ENCODE data around the gene CCL16. TPM values are rescaled to one million over a fixed set of nuclear protein-coding genes. Genes with fewer than 3 reads are reported as not detected.

CCL16 gene
- total and polyA plus RNA-seq, 4 donors, result 0.14 to 0.20 (median 0.18) TPM; not detected in 1

DNA sequence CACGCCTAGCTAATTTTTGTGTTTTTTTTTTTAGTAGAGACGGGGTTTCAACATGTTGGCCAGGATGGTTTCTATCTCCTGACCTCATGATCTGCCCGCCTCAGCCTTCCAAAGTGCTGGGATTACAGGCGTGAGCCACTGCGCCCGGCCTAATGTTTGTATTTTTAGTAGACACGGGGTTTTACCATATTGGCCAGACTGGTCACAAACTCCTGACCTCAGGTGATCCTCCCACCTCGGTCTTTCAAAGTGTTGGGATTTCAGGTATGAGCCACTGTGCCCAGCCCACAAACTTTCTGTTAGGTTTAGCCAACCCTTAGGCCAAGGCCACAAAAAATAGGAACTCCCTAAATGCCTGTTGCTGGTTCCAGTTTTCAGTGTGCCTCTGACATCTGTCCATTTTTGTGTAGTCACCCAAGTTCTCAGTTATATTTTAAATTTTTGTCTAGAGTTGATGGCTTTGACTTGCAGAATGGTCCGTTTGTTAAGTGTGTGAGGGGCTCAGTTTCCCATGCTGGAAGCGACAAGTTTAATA lies 12.7 kb downstream of the CCL16 start:
- Histone ChIP-seq H3K9ac (ENCODE audit: insufficient read depth in 1 of 2, low read length in 2 of 2) (no peak overlapping the region), H3K9me3 (ENCODE audit: control insufficient read depth in 4 of 4, insufficient read depth in 3 of 4, low read length in 3 of 4) (no peaks in the 10 kb centered on the region), H3K36me3 (ENCODE audit: control insufficient read depth in 4 of 4, insufficient read depth in 4 of 4, low read length in 4 of 4) (no peaks in the 10 kb centered on the region), H3K27me3 (ENCODE audit: control insufficient read depth in 3 of 3, insufficient read depth in 3 of 3, low read length in 2 of 3) (no peaks in the 10 kb centered on the region), H3K4me1 (ENCODE audit: control insufficient read depth in 5 of 5, insufficient read depth in 5 of 5, low read length in 5 of 5) (peaks cover 0 to 3% (median 0%) of the 10 kb centered on the region in 5 donors), H3K4me3 (no peak overlapping the region), H3K27ac (ENCODE audit: low read depth in 1 of 2, low read length in 1 of 2) (no peak overlapping the region)
- 84 to 88% methylated on average over 10 of the region's 10 CpGs for WGBS, 2 donors
- TF ChIP-seq, protein P1, sequence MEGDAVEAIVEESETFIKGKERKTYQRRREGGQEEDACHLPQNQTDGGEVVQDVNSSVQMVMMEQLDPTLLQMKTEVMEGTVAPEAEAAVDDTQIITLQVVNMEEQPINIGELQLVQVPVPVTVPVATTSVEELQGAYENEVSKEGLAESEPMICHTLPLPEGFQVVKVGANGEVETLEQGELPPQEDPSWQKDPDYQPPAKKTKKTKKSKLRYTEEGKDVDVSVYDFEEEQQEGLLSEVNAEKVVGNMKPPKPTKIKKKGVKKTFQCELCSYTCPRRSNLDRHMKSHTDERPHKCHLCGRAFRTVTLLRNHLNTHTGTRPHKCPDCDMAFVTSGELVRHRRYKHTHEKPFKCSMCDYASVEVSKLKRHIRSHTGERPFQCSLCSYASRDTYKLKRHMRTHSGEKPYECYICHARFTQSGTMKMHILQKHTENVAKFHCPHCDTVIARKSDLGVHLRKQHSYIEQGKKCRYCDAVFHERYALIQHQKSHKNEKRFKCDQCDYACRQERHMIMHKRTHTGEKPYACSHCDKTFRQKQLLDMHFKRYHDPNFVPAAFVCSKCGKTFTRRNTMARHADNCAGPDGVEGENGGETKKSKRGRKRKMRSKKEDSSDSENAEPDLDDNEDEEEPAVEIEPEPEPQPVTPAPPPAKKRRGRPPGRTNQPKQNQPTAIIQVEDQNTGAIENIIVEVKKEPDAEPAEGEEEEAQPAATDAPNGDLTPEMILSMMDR (IDR thresholded peaks at IDR 0.05; ENCODE audit: control extremely low read depth, extremely low read depth), result no peak
- DNase-seq (no peak), ATAC-seq (ENCODE audit: insufficient read depth, low FRiP score) (no peak)

DNA sequence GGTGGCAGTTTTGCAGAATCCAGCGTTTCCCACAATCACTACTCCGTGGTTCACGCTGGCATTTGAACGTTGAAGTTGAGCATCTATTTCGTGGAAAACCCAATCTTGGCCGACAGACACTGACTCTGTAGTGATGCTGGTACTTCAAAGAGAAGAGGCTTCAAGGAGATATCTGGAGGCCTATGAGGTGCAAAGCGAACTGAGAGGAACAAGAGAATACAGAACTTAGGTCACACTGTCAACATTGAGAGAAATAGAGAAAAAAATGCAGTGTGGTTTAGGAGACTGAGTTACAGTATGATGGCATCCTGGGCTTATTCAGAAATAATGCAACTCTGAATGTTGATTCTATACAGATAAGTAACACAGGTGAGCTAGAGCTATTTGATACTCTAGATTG lies 16.0 kb downstream of the CCL16 start:
- Histone ChIP-seq H3K36me3 (ENCODE audit: control insufficient read depth in 4 of 4, insufficient read depth in 4 of 4, low read length in 4 of 4) (no peaks in the 10 kb centered on the region), H3K9me3 (ENCODE audit: control insufficient read depth in 4 of 4, insufficient read depth in 3 of 4, low read length in 3 of 4) (no peaks in the 10 kb centered on the region), H3K27ac (ENCODE audit: low read depth in 1 of 2, low read length in 1 of 2) (no peak overlapping the region), H3K27me3 (ENCODE audit: control insufficient read depth in 3 of 3, insufficient read depth in 3 of 3, low read length in 2 of 3) (peaks cover 0 to 5% (median 3%) of the 10 kb centered on the region in 3 donors), H3K4me3 (no peak overlapping the region), H3K4me1 (ENCODE audit: control insufficient read depth in 5 of 5, insufficient read depth in 5 of 5, low read length in 5 of 5) (no peaks in the 10 kb centered on the region), H3K9ac (ENCODE audit: insufficient read depth in 1 of 2, low read length in 2 of 2) (no peak overlapping the region)
- DNase-seq (no peak), ATAC-seq (ENCODE audit: insufficient read depth, low FRiP score) (no peak)
- TF ChIP-seq, protein P1 (IDR thresholded peaks at IDR 0.05; ENCODE audit: control extremely low read depth, extremely low read depth), result no peak
- 91 to 96% methylated on average over 7 of the region's 7 CpGs for WGBS, 2 donors

GRCh38 chr17:35963663-35964062 lies 17.6 kb downstream of the CCL16 start:
- WGBS, 2 donors, result 81 to 95% methylated on average over 6 of the region's 6 CpGs
- TF ChIP-seq, protein P1 (IDR thresholded peaks at IDR 0.05; ENCODE audit: control extremely low read depth, extremely low read depth), result no peak

DNA sequence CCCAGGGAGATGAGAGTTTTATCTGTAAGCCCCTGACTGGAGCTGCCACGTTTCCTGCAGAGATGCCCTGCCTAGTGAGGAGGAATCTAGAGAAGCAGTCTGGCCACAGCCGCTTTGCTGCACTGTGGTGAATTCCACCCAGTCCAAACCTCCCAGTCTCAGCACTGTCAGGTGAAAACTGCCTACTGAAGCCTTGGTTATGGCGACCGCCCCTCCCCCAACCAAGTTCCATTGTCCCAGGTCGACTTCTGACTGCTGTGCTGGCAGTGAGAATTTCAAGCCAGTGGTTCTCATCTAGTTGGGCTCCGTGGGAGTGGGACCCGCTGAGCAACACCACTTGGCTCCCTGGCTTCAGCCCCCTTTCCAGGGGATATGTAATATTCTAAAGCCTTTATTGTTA lies 27.6 kb downstream of the CCL16 start:
- ATAC-seq (ENCODE audit: insufficient read depth, low FRiP score) (no peak), DNase-seq (no peak)
- Histone ChIP-seq H3K4me3 (no peak overlapping the region), H3K27ac (ENCODE audit: low read depth in 1 of 2, low read length in 1 of 2) (no peak overlapping the region), H3K9me3 (ENCODE audit: control insufficient read depth in 4 of 4, insufficient read depth in 3 of 4, low read length in 3 of 4) (no peaks in the 10 kb centered on the region), H3K36me3 (ENCODE audit: control insufficient read depth in 4 of 4, insufficient read depth in 4 of 4, low read length in 4 of 4) (no peaks in the 10 kb centered on the region), H3K4me1 (ENCODE audit: control insufficient read depth in 5 of 5, insufficient read depth in 5 of 5, low read length in 5 of 5) (no peaks in the 10 kb centered on the region), H3K9ac (ENCODE audit: insufficient read depth in 1 of 2, low read length in 2 of 2) (no peak overlapping the region), H3K27me3 (ENCODE audit: control insufficient read depth in 3 of 3, insufficient read depth in 3 of 3, low read length in 2 of 3) (peaks cover 0 to 2% (median 2%) of the 10 kb centered on the region in 3 donors)
- TF ChIP-seq, protein P1 (IDR thresholded peaks at IDR 0.05; ENCODE audit: control extremely low read depth, extremely low read depth), result no peak
- 62 to 67% methylated on average over 7 of the region's 7 CpGs for WGBS, 2 donors

More at GRCh38 chr17:35963663-35964062, 17.6 kb downstream of the CCL16 start:
- DNase-seq (no peak), ATAC-seq (ENCODE audit: insufficient read depth, low FRiP score) (no peak)
- H3K27ac ChIP-seq (ENCODE audit: low read depth in 1 of 2, low read length in 1 of 2), result no peak overlapping the region
- peaks cover 0 to 9% (median 3%) of the 10 kb centered on the region in 3 donors for H3K27me3 ChIP-seq (ENCODE audit: control insufficient read depth in 3 of 3, insufficient read depth in 3 of 3, low read length in 2 of 3)
- no peaks in the 10 kb centered on the region for H3K4me1 ChIP-seq (ENCODE audit: control insufficient read depth in 5 of 5, insufficient read depth in 5 of 5, low read length in 5 of 5)
- no peaks in the 10 kb centered on the region for H3K9me3 ChIP-seq (ENCODE audit: control insufficient read depth in 4 of 4, insufficient read depth in 3 of 4, low read length in 3 of 4)
- H3K4me3 ChIP-seq, result no peak overlapping the region
- H3K36me3 ChIP-seq (ENCODE audit: control insufficient read depth in 4 of 4, insufficient read depth in 4 of 4, low read length in 4 of 4), result no peaks in the 10 kb centered on the region
- H3K9ac ChIP-seq (ENCODE audit: insufficient read depth in 1 of 2, low read length in 2 of 2), result no peak overlapping the region
